NCI-H774 (cell line): Measurements from ENCODE around the gene SMIM34.
"Not testable (repeated sequence)": the region's sequence is repeated elsewhere in the genome, so short reads cannot be mapped to it uniquely, and the experiment has no call there.

ENCODE experiments used
- DNase-seq: peaks from one replicate; lab custom pipeline; 2025; lab: John Stamatoyannopoulos, UW

Gene SMIM34, protein sequence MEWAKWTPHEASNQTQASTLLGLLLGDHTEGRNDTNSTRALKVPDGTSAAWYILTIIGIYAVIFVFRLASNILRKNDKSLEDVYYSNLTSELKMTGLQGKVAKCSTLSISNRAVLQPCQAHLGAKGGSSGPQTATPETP

DNA sequence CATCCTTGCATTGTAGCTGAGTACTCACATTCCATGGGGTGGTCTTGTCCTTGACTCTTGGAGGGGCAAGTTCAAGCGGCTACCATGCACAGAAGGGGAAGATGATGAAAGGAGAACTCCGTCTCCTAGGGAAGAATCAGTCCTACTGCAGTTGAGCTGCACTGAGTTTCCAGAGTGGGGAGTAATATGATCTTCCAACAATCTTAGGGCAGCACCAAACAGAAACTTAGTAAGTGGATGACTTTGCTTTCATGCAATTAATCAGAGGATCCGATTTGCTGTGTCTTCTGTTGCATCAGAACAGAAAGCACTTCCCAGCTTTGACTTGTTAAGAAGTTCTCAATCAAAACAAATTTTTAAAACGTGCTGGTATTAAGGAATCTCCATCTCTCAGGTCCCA is at the start of gene SMIM34:
SMIM34 (minus strand) TSS at position 147 of the 400 bp plus-strand sequence; CDS start at position 35, 112 bp downstream.
- not testable (repeated sequence) for DNase-seq

DNA sequence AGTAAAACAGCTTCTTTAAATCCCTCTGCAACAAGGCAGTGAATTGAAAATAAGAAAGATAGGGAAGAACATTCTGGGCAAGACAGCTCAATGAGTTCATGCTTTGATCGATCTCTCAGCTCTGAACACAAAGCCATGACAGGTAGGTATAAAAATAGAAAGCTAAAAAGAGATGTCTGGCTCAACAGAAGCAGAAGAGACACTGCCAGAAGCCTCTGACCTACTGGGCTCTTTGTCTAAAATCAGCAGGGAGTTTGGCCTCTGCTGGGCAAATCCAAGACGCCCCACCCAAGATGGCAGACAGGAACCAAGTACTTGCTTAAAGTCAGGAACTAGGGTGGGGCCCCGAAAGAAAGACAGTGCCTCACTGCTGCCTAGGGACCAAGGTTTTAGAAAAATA is 43.6 kb upstream of the SMIM34 start:
- not testable (repeated sequence) for DNase-seq

DNA sequence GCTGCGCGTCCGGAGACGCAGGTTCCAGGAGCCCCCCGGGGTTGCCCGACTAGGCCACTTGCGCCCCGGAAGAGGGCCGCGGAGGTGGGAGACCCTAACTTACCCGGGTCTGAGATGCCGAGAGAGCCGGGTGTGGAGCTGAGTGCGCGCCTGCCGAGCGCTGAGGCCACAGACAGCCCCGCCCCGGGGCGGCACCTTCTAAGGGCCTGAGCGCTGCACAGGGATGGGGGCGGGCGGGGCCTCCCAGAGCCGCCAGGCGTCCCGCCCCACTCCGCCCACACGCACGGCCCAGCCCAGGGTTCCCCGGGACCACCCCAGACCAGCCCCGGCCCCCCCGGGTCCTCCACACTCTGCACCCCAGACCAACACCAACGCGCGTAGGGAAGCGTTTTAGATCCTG is 35.7 kb upstream of the SMIM34 start:
- DNase-seq = not testable (repeated sequence)

DNA sequence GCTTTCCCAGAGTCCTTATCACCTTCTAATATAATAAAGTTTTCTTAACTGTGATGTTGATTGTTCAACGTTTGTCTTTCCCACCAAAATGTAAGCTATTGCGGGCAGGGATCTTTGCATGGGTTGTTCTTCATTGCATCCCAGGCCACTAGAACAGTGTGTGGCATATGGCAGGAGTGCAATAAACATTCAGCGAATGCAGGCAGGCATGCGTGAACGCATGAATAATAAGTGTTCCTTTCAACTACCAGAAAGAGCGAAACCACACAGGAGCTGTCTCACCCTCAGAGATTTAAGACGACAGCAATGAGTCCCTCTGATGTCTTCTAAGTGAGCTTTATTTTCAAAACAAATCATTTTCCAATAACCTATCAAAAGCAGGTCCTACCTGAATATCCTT is 34.5 kb upstream of the SMIM34 start:
- not testable (repeated sequence) for DNase-seq

DNA sequence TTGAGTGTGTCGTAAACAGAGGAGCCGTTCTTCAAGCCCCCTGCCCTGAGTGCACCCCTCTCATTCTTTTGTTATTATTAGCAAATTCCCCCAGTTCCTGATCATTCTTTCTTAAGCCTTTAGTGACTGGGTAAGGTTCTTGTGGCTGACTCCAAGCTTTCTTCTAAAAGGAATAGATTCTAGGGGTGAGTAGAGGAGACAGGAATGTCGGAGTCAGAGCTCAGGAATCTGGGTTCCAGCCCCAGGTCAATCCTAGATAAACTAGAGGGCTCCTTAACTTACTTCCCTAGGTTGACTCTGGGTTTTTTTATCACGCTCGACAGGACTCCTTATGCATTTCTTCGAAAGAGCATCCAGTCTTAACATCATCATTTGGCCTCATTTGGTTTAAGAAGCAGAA is 32.4 kb upstream of the SMIM34 start:
- not testable (repeated sequence) for DNase-seq

DNA sequence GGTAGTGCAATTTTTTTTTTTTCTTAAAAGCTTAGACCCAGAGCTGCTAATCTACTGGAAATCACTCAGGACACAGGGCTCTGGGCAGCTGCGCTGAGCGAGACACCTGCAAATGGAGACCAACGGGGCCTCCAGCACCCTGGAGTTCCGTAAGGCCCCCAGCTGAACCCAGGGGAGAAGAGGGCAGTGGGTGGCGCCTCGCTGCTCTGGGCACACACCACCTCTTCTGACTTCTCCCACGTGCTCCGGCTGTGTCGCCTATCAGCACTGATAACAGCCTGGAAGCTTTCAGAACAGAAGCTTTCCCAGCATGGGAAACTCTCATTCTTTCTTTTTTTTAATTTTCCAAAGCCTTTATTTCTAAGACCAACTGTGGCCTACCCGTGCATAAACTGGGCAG is 31.9 kb upstream of the SMIM34 start:
- DNase-seq = not testable (repeated sequence)

DNA sequence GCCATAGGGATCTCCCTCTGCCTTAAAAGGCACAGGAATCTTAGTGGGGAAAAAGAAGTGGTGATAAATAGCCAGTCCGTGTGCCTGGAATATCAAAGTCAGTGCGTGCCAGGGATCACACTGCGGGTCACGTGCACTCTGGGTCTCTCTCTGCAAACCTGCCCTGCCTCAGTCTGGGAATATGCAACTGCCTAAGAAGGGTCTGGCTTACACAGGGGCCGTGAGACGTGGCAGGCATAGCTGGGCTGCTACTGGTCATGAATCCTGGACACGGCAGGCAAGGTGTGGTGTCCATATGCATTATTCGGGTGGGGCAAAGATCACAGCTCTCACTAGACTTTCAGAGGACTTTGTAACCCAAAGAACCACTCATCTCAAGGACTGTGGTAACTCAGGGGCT is 23.3 kb upstream of the SMIM34 start:
- DNase-seq = not testable (repeated sequence)

DNA sequence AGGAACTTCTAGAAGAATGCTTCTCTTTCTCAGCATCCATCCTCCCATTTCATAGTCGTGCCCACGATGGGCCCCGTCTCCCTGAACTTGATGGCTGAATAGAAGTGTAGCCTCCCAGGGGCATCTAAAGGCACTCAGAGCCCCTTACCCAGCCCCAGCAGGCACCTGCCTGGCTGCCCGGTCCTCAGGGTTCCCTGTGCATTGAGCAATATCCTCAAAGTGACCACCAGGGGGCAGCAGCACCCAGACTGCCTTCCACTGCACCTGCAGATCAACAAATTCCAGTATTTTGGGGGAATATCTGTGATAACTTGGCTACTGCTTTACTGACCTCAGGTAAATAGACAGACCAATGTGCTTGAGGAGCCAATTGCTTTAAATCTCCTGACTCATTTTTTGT is 19.7 kb upstream of the SMIM34 start:
- not testable (repeated sequence) for DNase-seq

DNA sequence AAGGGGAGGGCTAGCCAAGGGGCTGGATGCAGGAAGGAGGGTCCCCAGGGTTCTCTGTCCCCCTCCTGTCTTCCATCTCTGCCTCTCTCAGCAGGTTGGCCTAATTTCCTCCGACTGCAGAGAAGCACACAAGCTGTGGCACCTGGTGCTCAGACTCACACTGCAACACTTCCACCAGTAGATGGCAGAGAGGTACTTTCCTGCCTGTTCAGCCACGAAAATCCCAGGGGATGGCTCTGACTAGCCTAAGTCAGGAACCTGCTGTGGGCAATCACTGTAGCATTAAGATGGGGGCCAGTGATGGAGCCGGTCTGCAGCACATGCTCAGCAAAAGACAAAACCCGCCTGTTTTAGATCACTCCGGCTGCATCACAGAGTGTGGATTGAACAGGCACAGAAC is 6.0 kb upstream of the SMIM34 start:
- not testable (repeated sequence) for DNase-seq

DNA sequence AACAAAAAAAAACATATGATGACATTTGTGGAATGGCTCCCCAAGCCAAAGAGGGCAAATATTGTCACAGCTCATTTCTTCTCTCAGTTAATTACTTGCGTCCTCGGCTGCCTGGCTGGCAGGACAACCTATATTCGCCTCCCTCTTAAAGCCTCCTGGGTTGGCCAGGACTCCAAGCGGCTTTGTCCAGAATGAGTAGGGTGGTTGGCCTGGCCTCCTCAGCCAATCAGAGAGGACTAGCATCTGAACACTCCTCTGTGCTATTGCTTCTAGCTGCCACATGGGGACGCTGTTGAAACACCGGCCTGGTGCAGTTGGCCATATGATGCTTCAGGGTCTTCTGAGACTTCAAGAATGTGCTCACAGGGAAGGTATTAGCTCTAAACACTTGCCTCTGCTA is 4.7 kb upstream of the SMIM34 start:
- DNase-seq = not testable (repeated sequence)

DNA sequence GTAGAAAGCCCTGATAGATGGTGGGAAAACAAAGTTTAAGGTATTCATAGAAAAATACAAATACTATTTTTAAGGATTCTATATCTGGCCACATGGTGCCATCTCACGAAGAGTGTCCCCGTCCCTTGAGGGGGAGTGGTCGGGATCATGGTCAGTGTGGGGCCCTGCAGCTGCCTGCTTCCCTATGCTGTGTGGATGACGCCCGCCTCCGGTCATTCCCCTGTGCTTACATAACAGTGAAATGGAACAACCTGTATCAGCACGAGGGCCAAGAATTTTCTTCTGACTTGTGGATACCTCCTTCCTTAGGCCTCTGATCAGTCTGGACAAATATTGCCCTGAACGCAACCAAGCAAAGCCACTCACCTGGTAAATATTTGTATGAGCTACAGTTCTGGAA is 3.6 kb upstream of the SMIM34 start:
- DNase-seq = not testable (repeated sequence)

DNA sequence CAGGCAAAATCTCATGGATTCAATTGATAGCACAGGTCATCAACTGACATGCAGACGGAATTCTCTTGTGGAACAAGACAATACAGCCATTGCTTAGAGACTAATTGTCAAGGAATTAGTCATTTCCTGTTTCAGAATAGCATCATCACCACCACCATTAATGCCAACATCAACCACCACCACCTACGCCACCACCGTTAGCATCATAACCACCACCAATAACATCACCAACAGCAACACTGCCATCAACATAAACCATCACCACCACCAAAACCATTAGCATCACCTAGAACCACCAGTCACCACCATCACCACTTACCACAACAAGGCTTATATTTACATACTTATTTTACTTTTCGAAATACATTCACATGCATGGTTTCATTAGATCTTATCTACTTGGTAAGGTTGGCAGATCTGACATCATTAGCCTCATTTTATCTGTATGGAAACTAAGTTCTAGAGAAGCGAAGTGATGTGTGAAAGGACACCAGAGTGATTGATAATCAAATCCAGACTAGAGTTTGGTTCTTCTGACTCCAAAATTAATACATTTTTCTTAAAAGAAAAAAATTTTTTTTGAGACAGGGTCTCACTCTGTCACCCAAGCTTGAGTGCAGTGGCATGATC is 6.2 kb downstream of the SMIM34 start:
- DNase-seq = not testable (repeated sequence)

DNA sequence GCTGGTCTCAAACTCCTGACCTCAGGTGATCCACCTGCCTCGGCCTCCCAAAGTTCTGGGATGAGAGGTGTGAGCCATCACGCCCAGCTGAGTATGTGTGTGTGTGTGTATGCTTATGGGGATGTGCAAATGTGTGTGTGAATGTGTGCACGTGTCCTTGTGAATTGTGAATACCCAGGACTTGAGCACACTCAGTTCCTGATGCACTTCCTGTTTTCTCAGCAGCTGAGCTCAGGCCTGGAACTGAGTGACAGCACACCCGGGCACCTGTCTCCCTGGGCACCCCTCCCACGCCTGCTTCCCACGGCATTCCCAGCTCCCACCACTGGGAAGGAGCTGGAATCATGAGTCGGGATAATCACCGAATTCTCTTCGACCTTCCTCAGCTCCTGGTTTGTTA is 16.5 kb downstream of the SMIM34 start:
- DNase-seq = not testable (repeated sequence)

DNA sequence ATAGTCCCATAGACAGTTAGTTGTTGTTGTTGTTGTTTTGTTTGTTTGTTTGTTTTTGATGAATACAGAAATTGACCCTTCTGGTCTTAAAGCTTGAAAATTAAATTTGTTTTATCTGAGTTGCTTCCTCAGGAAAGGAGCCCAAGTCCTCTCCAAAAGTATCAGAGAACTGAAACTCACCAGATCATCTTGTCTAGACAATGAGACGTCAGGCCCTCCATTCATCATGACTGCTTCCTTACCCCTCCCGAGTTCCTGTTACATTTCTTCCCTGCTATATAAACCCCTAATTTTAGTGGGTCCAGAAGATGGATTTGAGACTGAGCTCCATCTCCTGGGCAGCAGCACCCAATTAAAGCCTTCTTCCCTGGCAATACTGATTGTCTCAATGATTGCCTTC is 17.1 kb downstream of the SMIM34 start:
- not testable (repeated sequence) for DNase-seq

DNA sequence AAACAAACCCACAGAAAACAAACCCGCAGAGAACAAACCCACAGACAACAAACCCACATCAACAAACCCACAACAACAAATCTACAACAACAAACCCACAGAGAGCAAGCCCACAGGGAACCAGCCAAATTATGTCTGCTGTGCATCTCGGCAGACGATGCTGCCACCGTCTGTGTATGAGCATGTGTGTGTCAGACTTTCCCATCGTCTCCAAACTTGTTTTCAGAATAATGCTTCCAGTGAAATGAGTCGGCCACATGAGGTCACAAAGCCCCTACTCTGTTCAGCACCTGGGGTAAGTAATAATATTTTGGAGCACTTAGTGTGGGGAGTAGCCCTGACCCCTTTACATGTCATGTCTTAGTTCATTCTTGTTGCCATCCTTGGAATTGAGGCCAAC is 17.6 kb downstream of the SMIM34 start:
- DNase-seq = not testable (repeated sequence)

DNA sequence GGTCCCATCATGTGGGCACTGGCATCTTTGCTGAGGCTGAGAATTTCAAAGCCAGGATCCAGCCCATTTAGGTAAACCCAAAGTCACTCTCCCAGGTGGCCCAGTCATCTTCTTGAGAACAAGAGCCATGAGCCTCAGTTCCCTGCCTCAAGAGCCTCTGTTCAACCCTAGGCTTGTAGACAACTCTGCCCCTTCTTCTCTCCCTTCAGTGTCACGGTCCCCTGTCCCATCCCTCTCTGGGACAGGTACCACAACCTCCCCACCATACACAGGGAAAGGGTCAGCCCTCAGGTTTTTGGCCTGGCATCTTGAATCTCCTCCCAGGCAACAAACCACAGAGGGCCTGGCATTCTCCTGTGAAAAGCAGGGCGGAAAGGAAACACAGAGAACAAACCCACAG is 18.1 kb downstream of the SMIM34 start:
- DNase-seq = not testable (repeated sequence)

DNA sequence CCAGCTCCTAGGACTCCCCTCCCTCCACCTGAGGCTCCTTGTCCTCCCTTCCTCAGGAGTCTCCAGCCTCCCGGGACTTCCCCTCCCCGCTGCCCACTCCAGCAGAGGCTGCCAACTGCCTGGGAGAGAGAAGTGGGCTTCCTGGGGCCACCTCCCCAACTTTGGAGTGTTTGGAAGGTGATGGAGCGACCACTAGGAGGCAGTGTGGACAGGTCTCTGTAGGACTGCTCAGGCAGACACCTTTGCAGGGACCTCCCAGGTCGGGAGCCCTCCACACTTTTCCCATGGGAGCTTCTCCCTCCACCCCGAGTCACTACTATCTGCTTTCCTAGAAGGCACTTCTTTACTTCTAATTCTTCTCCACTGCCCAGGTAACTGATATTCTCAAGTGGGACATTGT is 19.0 kb downstream of the SMIM34 start:
- not testable (repeated sequence) for DNase-seq

DNA sequence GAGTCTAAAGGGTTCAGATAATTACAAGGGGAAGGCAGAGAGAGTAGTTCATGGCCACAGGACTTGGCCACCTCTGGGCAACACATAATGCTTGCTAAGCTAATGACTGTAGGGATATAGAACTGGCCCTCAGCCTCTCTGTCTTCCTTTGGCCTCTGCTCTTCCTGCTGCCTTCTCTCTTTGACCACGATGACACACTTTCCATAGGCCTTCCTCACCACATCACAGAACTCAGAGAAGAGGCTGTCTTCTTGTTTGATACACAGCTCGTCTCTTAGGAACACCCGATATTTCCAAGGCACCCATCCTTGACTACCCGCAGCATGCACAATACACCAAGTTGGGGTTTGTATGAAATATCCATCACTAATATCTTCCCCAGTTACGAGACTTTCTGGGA is 23.2 kb downstream of the SMIM34 start:
- DNase-seq = not testable (repeated sequence)

DNA sequence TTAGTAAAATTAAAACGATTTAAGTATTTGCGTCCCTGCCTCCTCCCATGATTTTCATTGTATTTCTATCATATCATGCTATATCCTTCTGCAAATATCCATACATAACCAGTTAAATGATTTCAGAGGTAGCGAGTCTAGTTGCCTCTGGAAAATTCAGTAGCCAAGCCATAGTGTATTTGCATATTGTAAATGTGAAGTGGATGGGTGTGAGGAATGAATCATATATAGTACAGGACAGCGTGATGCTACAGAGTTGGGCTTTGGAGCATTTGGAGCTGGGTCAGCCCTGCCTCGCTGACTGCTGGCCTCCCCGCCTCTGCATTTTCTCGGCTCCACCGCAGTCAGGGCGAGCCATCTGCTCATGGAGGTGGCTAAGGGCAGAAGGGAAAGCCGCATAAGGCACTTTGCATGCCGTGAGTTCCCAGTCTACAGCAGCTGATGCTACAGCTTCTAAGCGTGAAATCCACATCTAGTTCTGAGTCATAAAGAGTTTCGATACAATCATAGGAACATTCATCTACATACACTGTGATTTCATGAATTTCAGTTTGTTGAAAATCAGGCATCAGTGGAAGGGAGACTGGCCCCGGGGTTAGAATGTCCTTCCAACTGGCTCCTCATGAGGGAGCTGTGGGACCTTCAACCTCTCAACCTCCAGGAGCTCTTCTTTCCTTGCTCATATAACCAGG is 39.9 kb downstream of the SMIM34 start:
- DNase-seq = not testable (repeated sequence)

DNA sequence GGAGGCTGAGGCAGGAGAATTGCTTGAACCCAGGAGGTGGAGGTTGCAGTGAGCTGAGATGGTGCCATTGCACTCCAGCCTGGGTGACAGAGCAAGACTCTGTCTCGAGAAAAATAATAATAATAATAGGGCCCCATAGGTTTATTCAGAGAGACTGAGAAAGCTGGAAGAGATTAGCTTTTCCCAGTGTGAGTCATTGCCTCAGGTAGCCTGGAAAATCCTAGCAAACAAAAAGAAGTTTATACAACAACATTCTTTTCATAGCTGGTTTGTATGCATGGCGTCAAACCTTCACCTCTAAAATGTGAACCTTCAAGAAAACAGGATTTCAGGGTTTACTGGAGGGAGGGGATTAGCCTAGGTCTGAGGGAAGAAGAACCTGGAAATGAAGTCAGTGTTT is 40.6 kb downstream of the SMIM34 start:
- not testable (repeated sequence) for DNase-seq

DNA sequence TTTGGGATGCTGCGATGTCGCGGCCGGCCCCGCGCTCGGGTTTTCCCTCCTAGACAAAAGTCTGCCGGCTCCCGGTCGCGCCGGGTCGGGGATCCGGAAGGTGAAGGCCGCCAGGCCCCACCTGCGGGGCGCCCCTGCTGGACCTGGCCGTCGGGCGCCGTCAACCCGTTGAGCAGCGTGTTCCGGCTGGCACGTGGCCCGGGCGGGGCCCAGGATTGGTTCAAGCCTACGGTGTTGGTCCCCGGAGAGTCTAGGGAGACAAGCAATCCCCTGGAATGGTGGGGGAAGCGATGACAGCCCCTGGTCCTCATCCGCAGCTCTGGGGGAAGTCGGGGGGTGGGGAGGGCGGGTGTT is 48.2 kb downstream of the SMIM34 start:
- not testable (repeated sequence) for DNase-seq

DNA sequence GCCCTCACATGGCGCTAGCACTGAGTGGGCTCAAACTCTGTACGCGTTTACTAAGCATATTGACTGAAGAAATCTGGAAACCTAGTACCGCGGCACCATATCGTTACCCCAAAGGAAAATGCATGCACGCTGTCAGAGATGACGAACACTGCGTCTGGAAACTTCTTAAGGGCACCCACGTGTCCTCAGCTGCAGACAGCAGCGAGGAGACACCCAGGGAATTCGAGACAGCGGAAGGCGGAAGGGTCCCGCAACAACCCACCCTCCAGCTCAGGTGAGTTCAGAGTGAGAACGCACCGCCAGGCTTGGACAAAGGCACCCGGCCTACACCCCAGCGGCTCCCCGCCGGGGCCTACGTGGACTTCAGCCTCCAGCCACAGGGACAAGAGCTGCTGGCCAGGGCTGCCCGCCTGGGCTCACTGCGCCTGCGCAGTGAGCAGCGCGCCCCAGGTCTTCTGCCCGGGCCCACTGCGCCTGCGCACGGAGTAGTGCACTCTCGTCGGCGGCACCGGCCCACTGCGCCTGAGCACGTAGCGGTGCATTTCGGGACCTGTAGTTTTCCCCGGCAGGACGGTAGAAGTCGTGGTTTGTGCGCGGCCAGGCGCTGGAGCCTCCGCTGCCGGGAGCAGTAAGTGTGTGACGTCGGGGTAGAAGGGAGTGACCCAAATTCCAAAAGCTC is 48.7 kb downstream of the SMIM34 start, which contains the start of gene SMIM11:
SMIM11 (plus strand) TSS at position 568 of the 679 bp plus-strand sequence. CDS start 3,998 bp downstream, outside the sequence.
- DNase-seq = not testable (repeated sequence)

DNA sequence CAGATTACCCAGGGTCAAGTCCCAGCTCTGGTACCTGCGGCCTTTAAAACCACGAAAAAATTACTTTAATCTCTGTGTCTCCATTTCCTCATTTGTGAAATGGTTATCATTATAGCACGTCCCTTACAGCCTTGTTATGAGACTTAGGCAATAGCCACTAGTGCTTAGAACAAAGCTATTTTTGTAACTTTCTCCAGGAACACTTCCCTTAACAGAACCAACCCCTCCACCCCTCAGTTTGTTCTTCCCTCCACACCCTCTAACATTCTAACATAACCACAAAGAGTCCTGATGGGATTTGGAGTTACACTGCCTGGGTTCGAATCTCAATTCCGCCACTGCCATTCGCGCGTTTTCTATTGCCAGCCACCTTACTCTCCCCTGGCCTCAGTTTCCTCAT is 49.3 kb downstream of the SMIM34 start:
- not testable (repeated sequence) for DNase-seq
